Endothelial cell of umbilical vein (primary cell): Measurements from ENCODE around the gene AUTS2. TPM values are rescaled to one million over a fixed set of nuclear protein-coding genes. Genes with fewer than 3 reads are reported as not detected.

ENCODE experiments used
- BruUV-seq: library from RNA; stranded (reverse); fragments of 400-500 nt; replicated peaks from 2 replicates; lab custom pipeline; 2021; lab: Mats Ljungman, UMichigan
- CTCF ChIA-PET: fragments of 300-600, 350-600 bp; sonication (Branson Sonifier 250); formaldehyde crosslinking; loops from one replicate; lab custom pipeline; 2021; ENCODE audit warnings: antibody characterized with exemption, inconsistent platforms; lab: Charles Lee
- POLR2A ChIA-PET: fragments of 300-600, 350-600 bp; sonication (Branson Sonifier 250); formaldehyde crosslinking; loops from one replicate; lab custom pipeline; 2021; ENCODE audit warnings: antibody characterized with exemption, inconsistent platforms; lab: Charles Lee
- DNase-seq: peaks from one replicate; pipeline ENCODE4 v3.0.0-alpha.2; 2011; ENCODE audit warnings: low read depth, low spot score
- FAIRE-seq: peaks from 2 replicates; lab custom pipeline; 2011; peaks lifted over from hg19 to GRCh38; lab: Jason Lieb, UNC
- H2AFZ ChIP-seq: 2 replicates; pipeline ENCODE4 v1.6.0; 2012; ENCODE audit warnings: low read depth, low read length, control low read depth, inconsistent platforms
- H3K27ac ChIP-seq: 2 replicates; pipeline ENCODE4 v1.5.1; 2011; ENCODE audit warnings: low read depth, mild to moderate bottlenecking, control low read depth, low read length, moderate library complexity; ENCODE audit not compliant: insufficient read depth
- H3K27me3 ChIP-seq, 2 experiments: 2 replicates each; pipeline versions ENCODE4 v1.6.0 to v1.6.1; 2011; ENCODE audit warnings: low read length in 2 of 2, mixed read lengths in 1 of 2; ENCODE audit not compliant: control insufficient read depth in 2 of 2, insufficient read depth in 2 of 2
- H3K36me3 ChIP-seq, 2 experiments: 2 replicates in 1 of 2; 3 replicates in 1 of 2; pipeline ENCODE4 v1.5.1; 2011; ENCODE audit warnings: low read length in 2 of 2, mild to moderate bottlenecking in 1 of 2, moderate library complexity in 1 of 2; ENCODE audit not compliant: control insufficient read depth in 2 of 2, insufficient read depth in 2 of 2; ENCODE audit errors: extremely low read depth in 1 of 2
- H3K4me1 ChIP-seq: 3 replicates; pipeline ENCODE4 v1.5.1; 2011; ENCODE audit warnings: mild to moderate bottlenecking, low read length; ENCODE audit not compliant: control insufficient read depth, insufficient read depth; ENCODE audit errors: extremely low read depth
- H3K4me2 ChIP-seq: 2 replicates; pipeline ENCODE4 v1.6.1; 2011; ENCODE audit warnings: low read length, control low read depth, mixed read lengths; ENCODE audit not compliant: insufficient read depth
- H3K4me3 ChIP-seq, 3 experiments: fragments of 200-600 bp in 1 of 3; sonication (generic), shearing (Covaris generic) in 1 of 3; replicated peaks in 1 of 3; 2 replicates each; pipeline ENCODE4 v1.5.1; 2011 to 2016; ENCODE audit warnings: control low read depth in 3 of 3, low read length in 3 of 3, mild to moderate bottlenecking in 2 of 3, inconsistent platforms in 1 of 3, low read depth in 1 of 3, moderate library complexity in 1 of 3; ENCODE audit not compliant: insufficient read depth in 1 of 3
- H3K79me2 ChIP-seq: 2 replicates; pipeline ENCODE4 v1.6.0; 2012; ENCODE audit warnings: low read length, inconsistent platforms; ENCODE audit not compliant: control insufficient read depth, insufficient read depth
- H3K9ac ChIP-seq: replicated peaks from 2 replicates; pipeline ENCODE3; 2011; ENCODE audit warnings: low read length, control low read depth; ENCODE audit not compliant: insufficient read depth; ENCODE audit errors: extremely low read depth
- H3K9me1 ChIP-seq: replicated peaks from 3 replicates; pipeline ENCODE4 v1.6.0; 2011; ENCODE audit warnings: mild to moderate bottlenecking, low read length; ENCODE audit not compliant: control insufficient read depth, insufficient read depth; ENCODE audit errors: extremely low read depth
- H3K9me3 ChIP-seq: replicated peaks from 2 replicates; pipeline ENCODE4 v1.5.1; 2012; ENCODE audit warnings: low read length, inconsistent platforms; ENCODE audit not compliant: control insufficient read depth, insufficient read depth
- H4K20me1 ChIP-seq: replicated peaks from 2 replicates; pipeline ENCODE3; 2011; ENCODE audit warnings: mild to moderate bottlenecking, low read length; ENCODE audit not compliant: control insufficient read depth, insufficient read depth; ENCODE audit errors: extremely low read depth
- EZH2 ChIP-seq: IDR thresholded peaks from 2 replicates; pipeline ENCODE4 v1.6.1; 2012; ENCODE audit warnings: borderline replicate concordance, low read depth, mild to moderate bottlenecking, moderate library complexity, low read length, inconsistent platforms; ENCODE audit not compliant: severe bottlenecking
- FOS ChIP-seq: IDR thresholded peaks from 2 replicates; pipeline ENCODE4 v1.6.1; 2011; ENCODE audit warnings: mild to moderate bottlenecking, low read length, moderate library complexity, borderline replicate concordance; ENCODE audit not compliant: insufficient read depth
- GATA2 ChIP-seq: IDR thresholded peaks from 2 replicates; pipeline ENCODE4 v1.7.0; 2011; ENCODE audit warnings: low read depth, mild to moderate bottlenecking, moderate library complexity, mixed read lengths, low read length; ENCODE audit not compliant: insufficient read length, insufficient read depth
- JUN ChIP-seq: IDR thresholded peaks from 2 replicates; pipeline ENCODE4 v1.6.1; 2011; ENCODE audit warnings: borderline replicate concordance, low read depth; ENCODE audit not compliant: insufficient read length, insufficient read depth
- dilution Hi-C: fragments of 300-500 bp; cut with MboI; formaldehyde crosslinking; loops from one replicate; pipeline ENCODE4 v1.15.0; 2019; ENCODE audit warnings: low sequenced_read_pairs; ENCODE audit not compliant: extremely low pct_ligation_motif_present
- intact Hi-C: fragments of 100-400 bp; cut with micrococcal nuclease; formaldehyde crosslinking; loops from one replicate; pipeline ENCODE4 v1.10.0; 2022
- polyA plus RNA-seq, 4 experiments: library from polyadenylated mRNA; depleted of rRNA in 3 of 4; stranded (reverse) in 3 of 4; unstranded in 1 of 4; fragments of >200 nt; gene quantifications; 2 replicates each; pipeline versions ENCODE4 v1.2.1 to v1.2.3, GENCODE V29; 2011 to 2012; ENCODE audit warnings: missing spikeins in 1 of 4
- total RNA-seq: library from RNA; stranded (reverse); gene quantifications from 2 replicates; pipeline ENCODE4 v1.2.3, GENCODE V29; 2021
- TF ChIP-seq, protein P1 (sequence below): IDR thresholded peaks from 2 replicates; pipeline ENCODE4 v1.6.1; 2011; ENCODE audit not compliant: insufficient read depth, insufficient read length

Gene AUTS2
- total and polyA plus RNA-seq, 2 donors (not counting 3 experiments of a cell fraction or from before 2014, with no cell fraction given): 0.59 to 8.0 TPM

DNA sequence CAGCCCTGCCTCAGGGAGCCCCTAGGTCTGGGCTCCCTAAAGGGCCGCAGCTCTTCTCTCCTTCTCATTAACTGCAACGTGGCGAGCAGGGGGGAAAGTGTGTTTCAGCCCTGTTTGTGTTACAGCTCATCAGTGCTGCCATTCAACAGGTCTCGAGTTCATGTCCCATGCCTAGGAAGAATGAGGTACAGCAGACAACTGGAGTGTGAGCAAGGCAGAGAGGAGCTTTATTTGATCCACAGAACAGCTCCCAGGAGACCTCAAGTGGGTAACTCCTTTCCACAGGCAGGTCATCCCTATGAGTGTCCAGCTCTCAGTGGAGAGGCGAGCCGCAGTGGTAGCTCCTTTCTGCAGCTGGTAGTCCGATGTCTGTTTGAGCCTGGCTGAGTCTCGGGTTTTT is 313.1 kb downstream of the AUTS2 start:
- Histone ChIP-seq H3K27me3 (no peaks in the 10 kb centered on the region), H3K27ac (no peak overlapping the region), H3K4me1 (no peaks in the 10 kb centered on the region), H2AFZ (no peak overlapping the region), H3K36me3 (no peaks in the 10 kb centered on the region), H3K79me2 (no peaks in the 10 kb centered on the region), H3K4me2 (no peak overlapping the region), H3K9me1 (no peaks in the 10 kb centered on the region), H3K9me3 (peaks cover 4% of the 10 kb centered on the region), H4K20me1 (no peaks in the 10 kb centered on the region), H3K4me3 (no peak overlapping the region), H3K9ac (no peak overlapping the region)
- dilution Hi-C loops: no loop called here
- BruUV-seq: no TSS peak
- FAIRE-seq (no peak), DNase-seq (no peak)
- intact Hi-C loops: no loop called here
- POLR2A ChIA-PET: no interaction called here
- no peak for TF ChIP-seq GATA2
- TF ChIP-seq, protein P1, sequence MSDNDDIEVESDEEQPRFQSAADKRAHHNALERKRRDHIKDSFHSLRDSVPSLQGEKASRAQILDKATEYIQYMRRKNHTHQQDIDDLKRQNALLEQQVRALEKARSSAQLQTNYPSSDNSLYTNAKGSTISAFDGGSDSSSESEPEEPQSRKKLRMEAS: no peak
- TF ChIP-seq EZH2: no peak
- TF ChIP-seq JUN: no peak
- CTCF ChIA-PET: no interaction called here

DNA sequence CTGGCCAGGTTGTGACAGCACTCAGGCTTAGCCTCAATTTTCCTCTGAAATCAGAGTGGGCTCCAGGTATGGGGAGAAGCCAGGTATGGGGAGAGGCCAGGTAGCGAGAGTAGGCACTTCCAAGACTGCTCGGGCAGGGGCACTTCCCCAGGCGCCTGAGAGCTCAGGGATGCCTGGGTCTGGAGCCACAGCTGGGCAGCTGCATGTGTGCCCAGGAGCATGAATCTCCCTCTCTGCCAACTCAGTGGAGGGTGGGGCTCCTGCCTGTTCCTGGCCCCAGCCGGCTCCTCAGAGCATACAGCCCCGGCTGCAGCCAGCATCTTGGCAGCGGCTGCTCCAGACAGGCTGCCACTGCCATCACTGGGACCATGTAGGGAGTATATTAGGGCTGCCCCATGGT is 313.9 kb downstream of the AUTS2 start:
- intact Hi-C loops (no loop called here), dilution Hi-C loops (no loop called here)
- H2AFZ ChIP-seq: no peak overlapping the region
- no peaks in the 10 kb centered on the region for H3K79me2 ChIP-seq
- H3K9ac ChIP-seq: no peak overlapping the region
- H3K4me2 ChIP-seq: no peak overlapping the region
- no peaks in the 10 kb centered on the region for H3K36me3 ChIP-seq
- no peak for FAIRE-seq
- ChIA-PET CTCF (no interaction called here), POLR2A (no interaction called here)
- H3K9me3 ChIP-seq: peaks cover 4% of the 10 kb centered on the region
- no peaks in the 10 kb centered on the region for H3K4me1 ChIP-seq
- no peaks in the 10 kb centered on the region for H3K27me3 ChIP-seq
- no peaks in the 10 kb centered on the region for H3K9me1 ChIP-seq
- no peak for DNase-seq
- no peaks in the 10 kb centered on the region for H4K20me1 ChIP-seq
- no peak overlapping the region for H3K4me3 ChIP-seq
- no TSS peak for BruUV-seq
- no peak for TF ChIP-seq FOS
- no peak overlapping the region for H3K27ac ChIP-seq
